Endodermal cell (in vitro differentiated cells): Measurements from ENCODE around the gene DDX52. TPM values are rescaled to one million over a fixed set of nuclear protein-coding genes. Genes with fewer than 3 reads are reported as not detected.

Source experiments
- DNase-seq: peaks from one replicate; pipeline ENCODE4 v3.0.0-alpha.2; 2017
- H3K27ac ChIP-seq: 2 replicates; pipeline ENCODE4 v1.5.1; 2013; ENCODE audit warnings: mild to moderate bottlenecking, low read depth, low read length, moderate library complexity
- H3K27me3 ChIP-seq: 2 replicates; pipeline ENCODE4 v1.6.1; 2013; ENCODE audit warnings: mild to moderate bottlenecking, low read length, moderate library complexity; ENCODE audit not compliant: insufficient read depth, control insufficient read depth, poor library complexity, severe bottlenecking
- H3K36me3 ChIP-seq: 2 replicates; pipeline ENCODE4 v1.7.0; 2013; ENCODE audit warnings: mild to moderate bottlenecking, low read length, moderate library complexity; ENCODE audit not compliant: control insufficient read depth, insufficient read depth
- H3K4me1 ChIP-seq: one replicate; pipeline ENCODE4 v1.7.0; 2013; ENCODE audit warnings: low read length; ENCODE audit not compliant: control insufficient read depth, insufficient read depth
- H3K4me3 ChIP-seq: 2 replicates; pipeline ENCODE4 v1.5.1; 2013; ENCODE audit warnings: mild to moderate bottlenecking, low read length, moderate library complexity
- H3K9ac ChIP-seq: 2 replicates; pipeline ENCODE4 v1.6.1; 2013; ENCODE audit warnings: mild to moderate bottlenecking, low read length, moderate library complexity; ENCODE audit not compliant: poor library complexity, severe bottlenecking; ENCODE audit errors: extremely low read depth
- H3K9me3 ChIP-seq: 2 replicates; pipeline ENCODE4 v1.6.1; 2013; ENCODE audit warnings: mild to moderate bottlenecking, low read length, moderate library complexity; ENCODE audit not compliant: control insufficient read depth
- H3K27ac Mint-ChIP-seq: 2 replicates; pipeline ENCODE4 v1.8.0; 2020; ENCODE audit warnings: mixed read lengths
- H3K27me3 Mint-ChIP-seq: 2 replicates; pipeline ENCODE4 v1.8.0; 2021; ENCODE audit warnings: mild to moderate bottlenecking, mixed read lengths; ENCODE audit not compliant: insufficient read depth
- H3K36me3 Mint-ChIP-seq: 2 replicates; pipeline ENCODE4 v1.8.0; 2020; ENCODE audit warnings: low read depth, mixed read lengths
- H3K4me1 Mint-ChIP-seq: 2 replicates; pipeline ENCODE4 v1.8.0; 2020; ENCODE audit warnings: mixed read lengths
- H3K4me3 Mint-ChIP-seq: 2 replicates; pipeline ENCODE4 v1.8.0; 2020; ENCODE audit warnings: mild to moderate bottlenecking, moderate library complexity, mixed read lengths
- H3K9me3 Mint-ChIP-seq: 2 replicates; pipeline ENCODE4 v1.8.0; 2020; ENCODE audit warnings: mild to moderate bottlenecking, mixed read lengths
- WGBS, 2 experiments: methylation state at CpG; one replicate each; pipeline versions ENCODE4 v1.1.5 to v1.1.7; 2013; ENCODE audit warnings: missing lambda C conversion rate in 2 of 2, mixed read lengths in 1 of 2; ENCODE audit not compliant: insufficient coverage in 1 of 2, insufficient read length in 1 of 2; 5-methylcytosine and 5-hydroxymethylcytosine counted together
- total RNA-seq, 2 donors: library from RNA; stranded (reverse); fragmentation: NEBNext Ultra II Directional in 1 of 2; extraction: Animal tissue kit (Norgen Biotek cat#: 25700) in 1 of 2; gene quantifications; 2 replicates in 1 of 2; 3 replicates in 1 of 2; pipeline ENCODE4 v1.2.1, GENCODE V29; 2021
- TF ChIP-seq, protein P1 (sequence below): fragments of 200-600 bp; sonication (generic); conservative IDR thresholded peaks from 2 replicates; pipeline ENCODE4 v1.5.0; 2021; ENCODE audit warnings: antibody characterized with exemption, mild to moderate bottlenecking

The DDX52 gene
- total RNA-seq, 2 donors from 2014 or later: 51.5 to 63.3 TPM

DNA sequence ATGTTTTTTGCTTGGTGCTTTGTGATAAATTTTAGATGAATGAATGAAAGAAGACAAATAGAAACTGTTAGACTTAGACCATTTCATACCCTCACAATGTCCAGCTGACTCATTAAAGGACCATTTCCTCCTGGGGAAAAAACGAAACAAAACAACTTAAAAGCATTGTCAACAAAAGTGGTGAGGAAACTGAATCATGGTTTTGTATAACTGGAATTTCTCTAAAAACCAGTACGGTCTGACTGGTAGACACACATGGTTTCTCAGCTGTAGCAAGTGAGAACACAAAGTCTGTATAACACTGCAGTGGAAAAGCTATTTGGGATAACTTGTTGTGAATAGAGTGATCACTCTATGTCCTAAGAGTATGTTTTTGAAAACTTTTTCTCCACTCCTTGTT lies 5.3 kb upstream of the DDX52 start:
- TF ChIP-seq, protein P1, sequence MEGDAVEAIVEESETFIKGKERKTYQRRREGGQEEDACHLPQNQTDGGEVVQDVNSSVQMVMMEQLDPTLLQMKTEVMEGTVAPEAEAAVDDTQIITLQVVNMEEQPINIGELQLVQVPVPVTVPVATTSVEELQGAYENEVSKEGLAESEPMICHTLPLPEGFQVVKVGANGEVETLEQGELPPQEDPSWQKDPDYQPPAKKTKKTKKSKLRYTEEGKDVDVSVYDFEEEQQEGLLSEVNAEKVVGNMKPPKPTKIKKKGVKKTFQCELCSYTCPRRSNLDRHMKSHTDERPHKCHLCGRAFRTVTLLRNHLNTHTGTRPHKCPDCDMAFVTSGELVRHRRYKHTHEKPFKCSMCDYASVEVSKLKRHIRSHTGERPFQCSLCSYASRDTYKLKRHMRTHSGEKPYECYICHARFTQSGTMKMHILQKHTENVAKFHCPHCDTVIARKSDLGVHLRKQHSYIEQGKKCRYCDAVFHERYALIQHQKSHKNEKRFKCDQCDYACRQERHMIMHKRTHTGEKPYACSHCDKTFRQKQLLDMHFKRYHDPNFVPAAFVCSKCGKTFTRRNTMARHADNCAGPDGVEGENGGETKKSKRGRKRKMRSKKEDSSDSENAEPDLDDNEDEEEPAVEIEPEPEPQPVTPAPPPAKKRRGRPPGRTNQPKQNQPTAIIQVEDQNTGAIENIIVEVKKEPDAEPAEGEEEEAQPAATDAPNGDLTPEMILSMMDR: no peak
- no peaks in the 10 kb centered on the region for H3K9me3 Mint-ChIP-seq
- 43 to 74% methylated on average over 2 of the region's 2 CpGs for WGBS, 2 experiments
- Histone ChIP-seq H3K9me3 (no peaks in the 10 kb centered on the region), H3K27ac (no peak overlapping the region), H3K4me3 (no peak overlapping the region), H3K27me3 (peaks cover 37% of the 10 kb centered on the region), H3K4me1 (peaks cover 3% of the 10 kb centered on the region), H3K9ac (no peak overlapping the region), H3K36me3 (no peaks in the 10 kb centered on the region)
- no peak overlapping the region for H3K27ac Mint-ChIP-seq
- peaks cover 8% of the 10 kb centered on the region for H3K4me1 Mint-ChIP-seq
- no peaks in the 10 kb centered on the region for H3K36me3 Mint-ChIP-seq
- H3K27me3 Mint-ChIP-seq: peaks cover 42% of the 10 kb centered on the region
- H3K4me3 Mint-ChIP-seq: no peak overlapping the region
- DNase-seq: no peak

GRCh38 chr17:37647856-37648255 lies 4.6 kb upstream of the DDX52 start:
- Histone ChIP-seq H3K36me3 (no peaks in the 10 kb centered on the region), H3K9ac (no peak overlapping the region), H3K4me1 (peaks cover 3% of the 10 kb centered on the region), H3K4me3 (no peak overlapping the region), H3K27ac (no peak overlapping the region), H3K27me3 (peaks cover 37% of the 10 kb centered on the region), H3K9me3 (no peaks in the 10 kb centered on the region)
- no peaks in the 10 kb centered on the region for H3K9me3 Mint-ChIP-seq
- H3K4me3 Mint-ChIP-seq: no peak overlapping the region
- DNase-seq: no peak
- WGBS, 2 experiments: 98 to 100% methylated on average over 1 of the region's 1 CpG
- H3K27ac Mint-ChIP-seq: no peak overlapping the region
- H3K36me3 Mint-ChIP-seq: no peaks in the 10 kb centered on the region
- peaks cover 8% of the 10 kb centered on the region for H3K4me1 Mint-ChIP-seq
- TF ChIP-seq, protein P1: no peak
- H3K27me3 Mint-ChIP-seq: peaks cover 42% of the 10 kb centered on the region

- Mint-ChIP-seq H3K9me3 (no peaks in the 10 kb centered on the region), H3K27me3 (peaks cover 38% of the 10 kb centered on the region), H3K4me3 (peak overlapping the region; percentile 93), H3K36me3 (peaks cover 23% of the 10 kb centered on the region), H3K4me1 (peaks cover 11% of the 10 kb centered on the region), H3K27ac (no peak overlapping the region)
- no peak for DNase-seq
- Histone ChIP-seq H3K4me1 (peaks cover 3% of the 10 kb centered on the region), H3K27ac (no peak overlapping the region), H3K36me3 (peaks cover 20% of the 10 kb centered on the region), H3K9me3 (no peaks in the 10 kb centered on the region), H3K4me3 (peak overlapping the region; percentile 98), H3K27me3 (peaks cover 35% of the 10 kb centered on the region), H3K9ac (peak overlapping the region; percentile 92)
- TF ChIP-seq, protein P1: no peak
- 81 to 84% methylated on average over 3 of the region's 3 CpGs for WGBS, 2 experiments
Measured at GRCh38 chr17:37643869-37644268, 623 bp upstream of the DDX52 start.
